HepG2 (cell line): Measurements from ENCODE around the gene JAZF1.

Experiments
- KAT7 ChIP-seq: IDR thresholded peaks from 2 replicates; pipeline ENCODE4 v1.6.1; 2018; ENCODE audit warnings: borderline replicate concordance, missing compliant biosample characterization
- MEIS2 ChIP-seq: sonication (generic); formaldehyde crosslinking; IDR thresholded peaks from 2 replicates; pipeline ENCODE4 v1.9.0; 2021; ENCODE audit warnings: mild to moderate bottlenecking, missing genetic modification reagents
- TAF1 ChIP-seq: sonication (generic); formaldehyde crosslinking; IDR thresholded peaks from 2 replicates; pipeline ENCODE4 v1.4.0; 2020; ENCODE audit warnings: missing genetic modification reagents
- ZNF615 ChIP-seq: sonication (generic); formaldehyde crosslinking; IDR thresholded peaks from 2 replicates; pipeline ENCODE4 v1.5.0; 2020; ENCODE audit warnings: mild to moderate bottlenecking, missing genetic modification reagents, borderline replicate concordance
- ZNF792 ChIP-seq: IDR thresholded peaks from 2 replicates; pipeline ENCODE4 v1.6.1; 2016
- ZSCAN30 ChIP-seq: sonication (generic); formaldehyde crosslinking; IDR thresholded peaks from 2 replicates; pipeline ENCODE4 v1.5.0; 2020; ENCODE audit warnings: mild to moderate bottlenecking, missing genetic modification reagents
- TF ChIP-seq, protein P1 (sequence below), 2 experiments: sonication (generic) in 1 of 2; formaldehyde crosslinking in 1 of 2; IDR thresholded peaks; 2 replicates each; pipeline versions ENCODE4 v1.5.1 to v1.6.1; 2011 to 2020; ENCODE audit warnings: borderline replicate concordance in 1 of 2, low read depth in 1 of 2, low read length in 1 of 2, mild to moderate bottlenecking in 1 of 2, missing genetic modification reagents in 1 of 2, moderate library complexity in 1 of 2
- TF ChIP-seq, protein P2 (sequence below): sonication (generic); formaldehyde crosslinking; IDR thresholded peaks from one replicate; pipeline ENCODE4 v1.5.1; 2020; ENCODE audit warnings: mild to moderate bottlenecking, missing genetic modification reagents; ENCODE audit errors: not compliant biosample characterization

DNA sequence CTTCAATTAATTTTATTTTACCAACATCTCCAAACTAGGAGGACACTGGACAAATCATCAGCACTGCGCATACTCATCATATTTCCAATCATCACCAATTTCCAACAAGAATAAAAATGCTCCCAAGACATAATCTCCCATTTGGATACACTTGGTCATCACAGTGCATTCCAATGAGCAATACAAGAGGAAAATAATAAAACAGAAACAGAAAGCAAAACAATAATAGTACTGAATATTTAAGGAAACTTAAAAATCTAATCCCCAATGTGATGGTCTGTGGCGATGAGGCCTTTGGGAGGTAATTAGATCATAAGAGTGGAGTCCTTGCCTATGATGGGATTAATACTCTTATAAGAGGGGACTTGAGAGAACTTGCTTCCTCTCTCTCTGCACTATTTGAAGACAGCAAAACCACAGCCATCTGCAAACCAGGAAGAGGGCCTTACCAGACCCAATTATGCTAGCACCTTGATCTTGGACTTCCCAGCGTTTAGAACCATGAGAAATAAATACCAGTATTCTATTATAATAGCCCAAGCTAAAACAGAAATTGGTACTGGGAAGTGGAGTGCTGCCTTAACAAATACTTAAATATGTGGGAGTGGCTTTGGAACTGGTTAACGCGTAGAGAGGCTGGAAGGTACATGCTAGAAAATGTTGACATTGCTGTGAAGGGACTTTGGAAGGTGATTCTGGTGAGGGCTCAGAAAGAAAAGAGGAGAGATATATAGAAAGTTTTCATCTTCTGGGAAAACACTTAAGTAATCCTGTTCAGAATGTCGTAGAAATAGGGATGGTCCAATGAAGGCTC lies 91.5 kb downstream of the JAZF1 start:
- TF ChIP-seq MEIS2 (no peak), KAT7 (CRISPR knock-in tag) (no peak), ZNF792 (CRISPR knock-in tag) (no peak), TAF1 (no peak), ZSCAN30 (CRISPR knock-in tag) (no peak), ZNF615 (CRISPR knock-in tag) (no peak)
- TF ChIP-seq, protein P1, sequence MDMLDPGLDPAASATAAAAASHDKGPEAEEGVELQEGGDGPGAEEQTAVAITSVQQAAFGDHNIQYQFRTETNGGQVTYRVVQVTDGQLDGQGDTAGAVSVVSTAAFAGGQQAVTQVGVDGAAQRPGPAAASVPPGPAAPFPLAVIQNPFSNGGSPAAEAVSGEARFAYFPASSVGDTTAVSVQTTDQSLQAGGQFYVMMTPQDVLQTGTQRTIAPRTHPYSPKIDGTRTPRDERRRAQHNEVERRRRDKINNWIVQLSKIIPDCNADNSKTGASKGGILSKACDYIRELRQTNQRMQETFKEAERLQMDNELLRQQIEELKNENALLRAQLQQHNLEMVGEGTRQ (IDR thresholded peaks at IDR 0.05; ENCODE audit: low read depth, low read length) = no peak
- TF ChIP-seq, protein P1 (CRISPR knock-in tag; IDR thresholded peaks at IDR 0.05; ENCODE audit: borderline replicate concordance) = no peak
- TF ChIP-seq, protein P2, sequence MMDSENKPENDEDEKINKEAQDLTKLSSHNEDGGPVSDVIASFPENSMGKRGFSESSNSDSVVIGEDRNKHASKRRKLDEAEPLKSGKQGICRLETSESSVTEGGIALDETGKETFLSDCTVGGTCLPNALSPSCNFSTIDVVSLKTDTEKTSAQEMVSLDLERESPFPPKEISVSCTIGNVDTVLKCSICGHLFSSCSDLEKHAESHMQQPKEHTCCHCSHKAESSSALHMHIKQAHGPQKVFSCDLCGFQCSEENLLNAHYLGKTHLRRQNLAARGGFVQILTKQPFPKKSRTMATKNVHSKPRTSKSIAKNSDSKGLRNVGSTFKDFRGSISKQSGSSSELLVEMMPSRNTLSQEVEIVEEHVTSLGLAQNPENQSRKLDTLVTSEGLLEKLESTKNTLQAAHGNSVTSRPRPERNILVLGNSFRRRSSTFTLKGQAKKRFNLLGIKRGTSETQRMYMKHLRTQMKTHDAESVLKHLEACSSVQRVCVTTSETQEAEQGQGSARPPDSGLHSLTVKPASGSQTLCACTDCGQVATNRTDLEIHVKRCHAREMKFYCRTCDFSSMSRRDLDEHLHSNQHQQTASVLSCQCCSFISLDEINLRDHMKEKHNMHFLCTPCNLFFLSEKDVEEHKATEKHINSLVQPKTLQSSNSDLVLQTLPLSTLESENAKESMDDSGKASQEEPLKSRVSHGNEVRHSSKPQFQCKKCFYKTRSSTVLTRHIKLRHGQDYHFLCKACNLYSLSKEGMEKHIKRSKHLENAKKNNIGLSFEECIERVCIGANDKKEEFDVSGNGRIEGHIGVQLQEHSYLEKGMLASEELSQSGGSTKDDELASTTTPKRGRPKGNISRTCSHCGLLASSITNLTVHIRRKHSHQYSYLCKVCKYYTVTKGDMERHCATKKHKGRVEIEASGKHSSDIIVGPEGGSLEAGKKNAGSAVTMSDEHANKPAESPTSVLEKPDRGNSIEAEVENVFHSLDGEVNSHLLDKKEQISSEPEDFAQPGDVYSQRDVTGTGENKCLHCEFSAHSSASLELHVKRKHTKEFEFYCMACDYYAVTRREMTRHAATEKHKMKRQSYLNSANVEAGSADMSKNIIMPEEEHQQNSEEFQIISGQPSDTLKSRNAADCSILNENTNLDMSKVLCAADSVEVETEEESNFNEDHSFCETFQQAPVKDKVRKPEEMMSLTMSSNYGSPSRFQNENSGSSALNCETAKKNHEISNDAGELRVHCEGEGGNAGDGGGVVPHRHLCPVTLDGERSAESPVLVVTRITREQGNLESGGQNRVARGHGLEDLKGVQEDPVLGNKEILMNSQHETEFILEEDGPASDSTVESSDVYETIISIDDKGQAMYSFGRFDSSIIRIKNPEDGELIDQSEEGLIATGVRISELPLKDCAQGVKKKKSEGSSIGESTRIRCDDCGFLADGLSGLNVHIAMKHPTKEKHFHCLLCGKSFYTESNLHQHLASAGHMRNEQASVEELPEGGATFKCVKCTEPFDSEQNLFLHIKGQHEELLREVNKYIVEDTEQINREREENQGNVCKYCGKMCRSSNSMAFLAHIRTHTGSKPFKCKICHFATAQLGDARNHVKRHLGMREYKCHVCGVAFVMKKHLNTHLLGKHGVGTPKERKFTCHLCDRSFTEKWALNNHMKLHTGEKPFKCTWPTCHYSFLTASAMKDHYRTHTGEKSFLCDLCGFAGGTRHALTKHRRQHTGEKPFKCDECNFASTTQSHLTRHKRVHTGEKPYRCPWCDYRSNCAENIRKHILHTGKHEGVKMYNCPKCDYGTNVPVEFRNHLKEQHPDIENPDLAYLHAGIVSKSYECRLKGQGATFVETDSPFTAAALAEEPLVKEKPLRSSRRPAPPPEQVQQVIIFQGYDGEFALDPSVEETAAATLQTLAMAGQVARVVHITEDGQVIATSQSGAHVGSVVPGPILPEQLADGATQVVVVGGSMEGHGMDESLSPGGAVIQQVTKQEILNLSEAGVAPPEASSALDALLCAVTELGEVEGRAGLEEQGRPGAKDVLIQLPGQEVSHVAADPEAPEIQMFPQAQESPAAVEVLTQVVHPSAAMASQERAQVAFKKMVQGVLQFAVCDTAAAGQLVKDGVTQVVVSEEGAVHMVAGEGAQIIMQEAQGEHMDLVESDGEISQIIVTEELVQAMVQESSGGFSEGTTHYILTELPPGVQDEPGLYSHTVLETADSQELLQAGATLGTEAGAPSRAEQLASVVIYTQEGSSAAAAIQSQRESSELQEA (CRISPR knock-in tag) = no peak
